Measurements from ENCODE around the gene KLHL10. TPM values are rescaled to one million over a fixed set of nuclear protein-coding genes. Genes with fewer than 3 reads are reported as not detected.

The KLHL10 gene
- total RNA-seq, 1 donor from 2014 or later: not detected

DNA sequence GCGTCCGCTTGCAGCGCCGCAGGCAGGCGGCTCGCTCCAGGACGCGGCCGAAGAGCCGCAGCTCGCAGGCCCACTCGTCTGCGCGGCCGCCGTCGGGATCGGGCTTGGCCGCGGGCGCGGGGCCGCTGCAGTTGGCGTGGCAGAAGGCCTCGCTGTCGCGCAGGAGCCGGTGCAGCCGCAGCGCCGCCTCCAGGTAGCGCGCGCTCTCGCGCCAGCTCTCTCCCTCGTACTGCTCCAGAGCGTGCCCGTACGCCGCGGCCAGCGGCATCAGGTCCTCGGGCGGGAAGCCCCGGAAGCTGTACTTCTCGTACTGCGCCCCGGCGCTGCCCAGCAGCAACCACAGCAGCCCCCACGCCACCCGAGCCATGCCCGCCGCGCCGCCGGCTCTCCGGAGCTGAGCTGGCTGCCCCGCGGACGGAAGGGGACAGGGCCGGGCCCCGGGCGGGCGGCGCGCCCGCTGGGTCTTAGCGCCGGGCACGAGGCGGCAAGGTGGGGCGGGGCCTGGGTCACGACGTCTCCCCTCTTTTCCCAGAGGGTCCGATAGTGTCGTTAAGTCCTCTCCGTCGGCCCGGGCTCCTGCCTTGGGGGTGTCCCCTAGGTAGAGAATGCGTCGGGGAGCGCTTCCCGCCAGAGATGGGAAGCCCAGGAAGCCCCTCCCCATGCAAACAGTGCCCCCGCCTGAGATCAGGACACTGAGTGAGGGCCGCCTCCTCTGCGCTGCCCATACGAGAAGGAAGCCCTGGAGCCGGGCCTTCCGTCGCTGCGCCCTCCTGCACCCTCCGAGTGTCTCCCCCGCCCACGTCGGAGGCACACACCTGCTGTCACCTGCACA lies 25.9 kb upstream of the KLHL10 start, which contains the start of gene P3H4:
Gene P3H4 (minus strand): TSS at position 401 of the 832 bp plus-strand sequence. CDS start 34 bp downstream, at position 367.
- ATAC-seq (ENCODE audit: low read depth) (peak; percentile 94), DNase-seq (peak; percentile 79)
- peak within 1 kb of the TSS; percentile 66 for H3K27ac Mint-ChIP-seq
- POLR2A ChIA-PET: interaction anchor here (0.5 to 2.1 kb wide), 7 partner anchors 9 to 576 kb away, joined by 3 to 12 read pairs (median 3); partner anchors contain the start of genes EIF1, JUP, KLHL11 and STAT3
- H3K4me3 Mint-ChIP-seq: peak within 1 kb of the TSS; percentile 87
- intact Hi-C loops (cut with micrococcal nuclease): loop anchor here (2.0 kb wide), 2 partner anchors 53 to 73 kb away; partner anchors contain the start of gene KLHL11
- CTCF ChIA-PET: interaction anchor here (0.7 to 2.4 kb wide), 7 partner anchors 10 to 707 kb away, joined by 3 to 12 read pairs (median 7); partner anchors contain the start of genes JUP and KLHL11
- H3K4me1 Mint-ChIP-seq: peaks cover 15% of the 10 kb centered on the region
- no peak for TF ChIP-seq CTCF (IDR thresholded peaks at IDR 0.05)
- no peaks in the 10 kb centered on the region for H3K9me3 Mint-ChIP-seq
- H3K36me3 Mint-ChIP-seq (ENCODE audit: low read depth): no peaks in the 10 kb centered on the region
- H3K27me3 Mint-ChIP-seq: peaks cover 9% of the 10 kb centered on the region

DNA sequence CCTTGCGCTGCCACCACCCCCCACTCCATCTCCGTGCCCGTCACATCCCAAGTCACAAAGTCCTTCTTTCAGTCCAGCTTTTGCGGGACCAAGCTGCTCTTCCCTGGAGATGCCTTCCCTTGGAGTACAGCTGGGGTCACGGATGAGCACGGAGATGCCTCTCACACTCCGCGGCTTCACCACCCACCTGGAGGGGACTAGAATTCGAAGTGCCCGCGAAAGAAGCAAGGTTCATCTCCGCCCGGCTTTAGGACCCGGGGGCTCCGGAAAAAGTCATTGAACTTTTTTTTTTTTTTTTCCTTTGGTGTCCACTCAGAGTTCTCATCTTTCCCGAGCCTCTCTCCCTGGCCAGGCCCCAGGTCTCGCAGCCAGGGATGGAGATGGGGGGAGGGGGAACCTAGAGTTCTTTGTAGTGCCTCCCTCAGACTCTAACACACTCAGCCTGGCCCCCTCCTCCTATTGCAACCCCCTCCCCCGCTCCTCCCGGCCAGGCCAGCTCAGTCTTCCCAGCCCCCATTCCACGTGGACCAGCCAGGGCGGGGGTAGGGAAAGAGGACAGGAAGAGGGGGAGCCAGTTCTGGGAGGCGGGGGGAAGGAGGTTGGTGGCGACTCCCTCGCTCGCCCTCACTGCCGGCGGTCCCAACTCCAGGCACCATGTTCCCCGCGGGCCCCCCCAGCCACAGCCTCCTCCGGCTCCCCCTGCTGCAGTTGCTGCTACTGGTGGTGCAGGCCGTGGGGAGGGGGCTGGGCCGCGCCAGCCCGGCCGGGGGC lies 25.1 kb upstream of the KLHL10 start, which contains the start of gene FKBP10:
Gene FKBP10 (plus strand): TSS at position 624 of the 771 bp plus-strand sequence. CDS start 31 bp downstream, at position 655.
- intact Hi-C loops (cut with micrococcal nuclease): no loop called here
- no peak within 1 kb of the TSS for H3K27ac Mint-ChIP-seq
- H3K27me3 Mint-ChIP-seq: peaks cover 9% of the 10 kb centered on the region
- CTCF ChIA-PET: interaction anchor here (1.3 to 1.8 kb wide), 5 partner anchors 11 to 52 kb away, joined by 3 to 11 read pairs (median 7); partner anchors contain the start of genes JUP and KLHL11
- POLR2A ChIA-PET: interaction anchor here (0.6 to 2.1 kb wide), 3 partner anchors 26 to 123 kb away, joined by 3 to 12 read pairs (median 3); partner anchors contain the start of genes EIF1 and JUP
- H3K4me3 Mint-ChIP-seq: peak within 1 kb of the TSS; percentile 87
- H3K9me3 Mint-ChIP-seq: no peaks in the 10 kb centered on the region
- H3K36me3 Mint-ChIP-seq (ENCODE audit: low read depth): no peaks in the 10 kb centered on the region
- ATAC-seq (ENCODE audit: low read depth) (no peak), DNase-seq (no peak)
- TF ChIP-seq CTCF (IDR thresholded peaks at IDR 0.05): no peak
- peaks cover 15% of the 10 kb centered on the region for H3K4me1 Mint-ChIP-seq

DNA sequence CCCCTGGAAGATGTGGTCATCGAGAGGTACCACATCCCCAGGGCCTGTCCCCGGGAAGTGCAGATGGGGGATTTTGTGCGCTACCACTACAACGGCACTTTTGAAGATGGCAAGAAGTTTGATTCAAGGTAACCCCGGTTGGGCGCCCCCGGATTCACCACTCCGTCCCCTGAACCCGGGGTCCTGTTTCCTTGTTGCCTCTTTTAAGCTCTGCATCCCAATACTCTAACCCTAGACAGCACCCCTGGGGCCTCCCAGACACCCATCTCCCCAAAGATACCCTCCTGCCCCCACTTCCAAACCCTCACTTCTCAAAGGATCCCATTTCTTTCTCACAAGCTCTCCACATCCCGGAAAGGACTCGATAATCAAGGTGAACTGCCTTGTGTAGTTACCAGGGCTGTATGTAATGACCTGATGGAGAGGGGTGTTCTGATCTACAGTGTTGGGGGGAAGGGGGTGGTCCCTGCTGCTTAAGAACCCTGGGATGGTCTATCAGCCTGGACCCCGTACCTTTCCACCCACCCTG lies 24.4 kb upstream of the KLHL10 start:
- no peak for TF ChIP-seq CTCF (IDR thresholded peaks at IDR 0.05)
- Mint-ChIP-seq H3K4me1 (peaks cover 15% of the 10 kb centered on the region), H3K9me3 (no peaks in the 10 kb centered on the region), H3K4me3 (peak overlapping the region; percentile 67), H3K27me3 (peaks cover 9% of the 10 kb centered on the region), H3K27ac (no peak overlapping the region), H3K36me3 (ENCODE audit: low read depth) (no peaks in the 10 kb centered on the region)
- ATAC-seq (ENCODE audit: low read depth) (no peak), DNase-seq (no peak)
- ChIA-PET CTCF (interaction anchor here (1.4 kb wide), 1 partner anchor 27 kb away, joined by 3 read pairs; the partner anchor contains the start of gene JUP), POLR2A (no interaction called here)
- intact Hi-C loops (cut with micrococcal nuclease): no loop called here

GRCh38 chr17:41813699-41814124 lies 23.9 kb upstream of the KLHL10 start:
- POLR2A ChIA-PET: no interaction called here

More at GRCh38 chr17:41813699-41814124, 23.9 kb upstream of the KLHL10 start:
- Mint-ChIP-seq H3K4me3 (peak overlapping the region; percentile 46), H3K9me3 (no peaks in the 10 kb centered on the region), H3K27ac (no peak overlapping the region), H3K36me3 (ENCODE audit: low read depth) (no peaks in the 10 kb centered on the region), H3K4me1 (peaks cover 15% of the 10 kb centered on the region), H3K27me3 (peaks cover 9% of the 10 kb centered on the region)
- TF ChIP-seq CTCF (IDR thresholded peaks at IDR 0.05): no peak
- intact Hi-C loops (cut with micrococcal nuclease): no loop called here
- ATAC-seq (ENCODE audit: low read depth) (no peak), DNase-seq (no peak)
- CTCF ChIA-PET: interaction anchor here (1.4 kb wide), 1 partner anchor 27 kb away, joined by 3 read pairs; the partner anchor contains the start of gene JUP
